ENCODE measurements around the gene MACROH2A1.

- TF ChIP-seq CTCF (IDR thresholded peaks at IDR 0.05 in 4 of 5, conservative IDR thresholded peaks at IDR 0.05 in 1 of 5) (no peak), POLR2A (IDR thresholded peaks at IDR 0.05) (no peak)
Measured at GRCh38 chr5:135392256-135392655, 6.8 kb downstream of the MACROH2A1 start.
